Ecto neural progenitor cell (in vitro differentiated cells): Measurements from ENCODE around the gene MB.

Source experiments
- DNase-seq: peaks from one replicate; pipeline ENCODE4 v3.0.0-alpha.2; 2018; ENCODE audit warnings: low spot score

The MB gene

GRCh38 chr22:35615156-35615555, 2.0 kb downstream of the MB start:
- no peak for DNase-seq

GRCh38 chr22:35614404-35614803, 2.7 kb downstream of the MB start:
- no peak for DNase-seq

- DNase-seq: no peak
These were observed 4.2 kb downstream of the MB start for GRCh38 chr22:35612903-35613302.

GRCh38 chr22:35611891-35612576, 5.1 kb downstream of the MB start:
- DNase-seq: no peak

- DNase-seq: no peak
These were observed 5.8 kb downstream of the MB start for GRCh38 chr22:35611200-35611890.

- no peak for DNase-seq
These were observed 6.4 kb downstream of the MB start for GRCh38 chr22:35610741-35611140.

GRCh38 chr22:35609761-35610160, 7.4 kb downstream of the MB start:
- DNase-seq: no peak

GRCh38 chr22:35609261-35609660, 7.9 kb downstream of the MB start:
- DNase-seq: no peak

- no peak for DNase-seq
These were observed 9.0 kb downstream of the MB start for GRCh38 chr22:35608088-35608487.

- no peak for DNase-seq
These were observed 10.2 kb downstream of the MB start for GRCh38 chr22:35606916-35607315.

- no peak for DNase-seq
These were observed 11.2 kb downstream of the MB start for GRCh38 chr22:35605851-35606481.

- DNase-seq: no peak
These were observed 11.8 kb downstream of the MB start for GRCh38 chr22:35605369-35605680.

- DNase-seq: no peak
These were observed 12.3 kb downstream of the MB start for GRCh38 chr22:35604621-35605368.

GRCh38 chr22:35601743-35602615, 15.2 kb downstream of the MB start:
- no peak for DNase-seq

- no peak for DNase-seq
These were observed 16.0 kb downstream of the MB start for GRCh38 chr22:35601013-35601580.

- no peak for DNase-seq
These were observed 16.7 kb downstream of the MB start for GRCh38 chr22:35600476-35600875.

- no peak for DNase-seq
These were observed 17.8 kb downstream of the MB start for GRCh38 chr22:35599364-35599763.

- no peak for DNase-seq
These were observed 18.8 kb downstream of the MB start for GRCh38 chr22:35598396-35598710.

GRCh38 chr22:35597692-35598395, 19.3 kb downstream of the MB start:
- DNase-seq: no peak

GRCh38 chr22:35596821-35597220, 20.3 kb downstream of the MB start:
- no peak for DNase-seq

GRCh38 chr22:35594686-35595085, 22.4 kb downstream of the MB start:
- no peak for DNase-seq
